DOHH2 (cell line): ENCODE data around the gene ZNF593OS.

Experiments used
- H3F3A ChIP-seq: fragments of 200-600 bp; sonication (generic), shearing (Covaris generic); 2 replicates; pipeline ENCODE4 v1.6.0; 2016; ENCODE audit warnings: antibody characterized with exemption, mild to moderate bottlenecking; ENCODE audit not compliant: control insufficient read depth, insufficient read depth
- H3K27ac ChIP-seq: fragments of 200-600 bp; sonication (generic); 2 replicates; pipeline ENCODE4 v1.5.1; 2014; ENCODE audit warnings: low read depth, mild to moderate bottlenecking, low read length, moderate library complexity
- H3K27me3 ChIP-seq: fragments of 200-600 bp; sonication (generic); 2 replicates; pipeline ENCODE4 v1.6.1; 2014; ENCODE audit warnings: mild to moderate bottlenecking, low read length, mixed read lengths; ENCODE audit not compliant: control insufficient read depth
- H3K36me3 ChIP-seq: fragments of 200-600 bp; sonication (generic); 2 replicates; pipeline ENCODE4 v1.6.1; 2014; ENCODE audit warnings: mild to moderate bottlenecking, low read length, moderate library complexity, mixed read lengths; ENCODE audit not compliant: control insufficient read depth
- H3K4me1 ChIP-seq: fragments of 200-600 bp; sonication (generic); 2 replicates; pipeline ENCODE4 v1.6.1; 2014; ENCODE audit warnings: mild to moderate bottlenecking, low read length, mixed read lengths; ENCODE audit not compliant: control insufficient read depth
- H3K4me2 ChIP-seq: fragments of 200-600 bp; sonication (generic); 2 replicates; pipeline ENCODE4 v1.6.0; 2014; ENCODE audit warnings: mild to moderate bottlenecking, low read length, moderate library complexity
- H3K4me3 ChIP-seq: fragments of 200-600 bp; sonication (generic); 2 replicates; pipeline ENCODE4 v1.5.1; 2014; ENCODE audit warnings: mild to moderate bottlenecking, low read length, mixed read lengths
- H3K79me2 ChIP-seq: fragments of 200-600 bp; sonication (generic); 2 replicates; pipeline ENCODE4 v1.6.1; 2014; ENCODE audit warnings: mild to moderate bottlenecking, low read length, mixed read lengths; ENCODE audit not compliant: control insufficient read depth
- H3K9me2 ChIP-seq: fragments of 200-600 bp; sonication (generic); replicated peaks from 2 replicates; pipeline ENCODE4 v1.6.1; 2014; ENCODE audit warnings: mild to moderate bottlenecking, low read length, mixed read lengths; ENCODE audit not compliant: control insufficient read depth
- H3K9me3 ChIP-seq: fragments of 200-600 bp; sonication (generic); 2 replicates; pipeline ENCODE4 v1.6.1; 2014; ENCODE audit warnings: antibody characterized with exemption, low read length, mixed read lengths; ENCODE audit not compliant: control insufficient read depth, insufficient read depth
- H4K20me1 ChIP-seq: fragments of 200-600 bp; sonication (generic); 2 replicates; pipeline ENCODE4 v1.6.0; 2014; ENCODE audit warnings: low read depth, mild to moderate bottlenecking, antibody characterized with exemption, low read length, moderate library complexity; ENCODE audit not compliant: control insufficient read depth, insufficient read depth
- CTCF ChIP-seq: fragments of 200-600 bp; sonication (generic); IDR thresholded peaks from one replicate; pipeline ENCODE4 v1.5.1; 2014; ENCODE audit warnings: antibody characterized with exemption, mild to moderate bottlenecking, low read depth, low read length; ENCODE audit not compliant: poor library complexity, severe bottlenecking
- EZH2phosphoT487 ChIP-seq: fragments of 200-600 bp; sonication (generic); IDR thresholded peaks from 2 replicates; pipeline ENCODE4 v1.6.1; 2017; ENCODE audit warnings: borderline replicate concordance, mild to moderate bottlenecking, antibody characterized with exemption, low read length, moderate library complexity, mixed read lengths

ZNF593OS gene

GRCh38 chr1:26125382-26125781 is 46.2 kb downstream of the ZNF593OS start:
- Histone ChIP-seq H3K27me3 (no peaks in the 10 kb centered on the region), H3K4me1 (peaks cover 31% of the 10 kb centered on the region), H3K4me2 (peak overlapping the region; percentile 72; the same call in 1 of the 2 replicates), H3K9me2 (no peaks in the 10 kb centered on the region), H3K4me3 (no peak overlapping the region), H3K36me3 (peaks cover 29% of the 10 kb centered on the region), H3K9me3 (no peaks in the 10 kb centered on the region), H4K20me1 (no peaks in the 10 kb centered on the region), H3F3A (peaks cover 15% of the 10 kb centered on the region), H3K27ac (no peak overlapping the region), H3K79me2 (peaks cover 7% of the 10 kb centered on the region)
- no peak for TF ChIP-seq CTCF
- TF ChIP-seq EZH2phosphoT487: no peak

GRCh38 chr1:26124418-26125331 is 47.0 kb downstream of the ZNF593OS start:
- H3K36me3 ChIP-seq: peaks cover 35% of the 10 kb centered on the region
- peaks cover 7% of the 10 kb centered on the region for H3K79me2 ChIP-seq
- H3K27me3 ChIP-seq: no peaks in the 10 kb centered on the region
- no peak overlapping the region for H3K4me3 ChIP-seq
- no peak overlapping the region for H3K4me2 ChIP-seq
- TF ChIP-seq EZH2phosphoT487 (no peak), CTCF (no peak)
- H4K20me1 ChIP-seq: no peaks in the 10 kb centered on the region
- H3F3A ChIP-seq: peaks cover 15% of the 10 kb centered on the region
- peaks cover 31% of the 10 kb centered on the region for H3K4me1 ChIP-seq
- H3K9me3 ChIP-seq: no peaks in the 10 kb centered on the region
- H3K27ac ChIP-seq: no peak overlapping the region
- H3K9me2 ChIP-seq: no peaks in the 10 kb centered on the region

GRCh38 chr1:26122988-26123973 is 48.4 kb downstream of the ZNF593OS start:
- Histone ChIP-seq H3K36me3 (peaks cover 46% of the 10 kb centered on the region), H3K4me2 (no peak overlapping the region), H3K27ac (no peak overlapping the region), H3K27me3 (no peaks in the 10 kb centered on the region), H3F3A (peaks cover 15% of the 10 kb centered on the region), H3K4me1 (peaks cover 31% of the 10 kb centered on the region), H3K9me3 (no peaks in the 10 kb centered on the region), H4K20me1 (no peaks in the 10 kb centered on the region), H3K4me3 (no peak overlapping the region), H3K79me2 (peaks cover 7% of the 10 kb centered on the region), H3K9me2 (no peaks in the 10 kb centered on the region)
- TF ChIP-seq CTCF (no peak), EZH2phosphoT487 (no peak)
